HepG2 (cell line): Measurements from ENCODE around the gene OR51E2. TPM values are rescaled to one million over a fixed set of nuclear protein-coding genes. Genes with fewer than 3 reads are reported as not detected.

Experiments
- ATAC-seq: fragments of 200-7000 bp; cut with Tn5 transposase; 3 replicates; pipeline ENCODE4 v1.9.1; 2020; ENCODE audit warnings: mild to moderate bottlenecking, moderate library complexity
- BruUV-seq: library from RNA; stranded (reverse); fragments of 400-500 nt; replicated peaks from 2 replicates; lab custom pipeline; 2021; lab: Mats Ljungman, UMichigan
- CTCF ChIA-PET: fragments of 300-600 bp; formaldehyde crosslinking; extraction: SDS; loops from one replicate; lab custom pipeline; 2021; ENCODE audit warnings: low total read pairs, inconsistent platforms, low intra/inter-chr PET ratio; lab: Yijun Ruan, JAX
- POLR2A ChIA-PET: fragments of 350-600 bp; sonication (Branson Sonifier 250); formaldehyde crosslinking; loops from one replicate; lab custom pipeline; 2020; ENCODE audit warnings: antibody characterized with exemption, inconsistent platforms; lab: Yijun Ruan, JAX
- DNase-seq: peaks from one replicate; pipeline ENCODE4 v3.0.0-alpha.2; 2015; ENCODE audit warnings: low spot score
- FAIRE-seq: peaks from 3 replicates; lab custom pipeline; 2011; peaks lifted over from hg19 to GRCh38; lab: Jason Lieb, UNC
- H2AFZ ChIP-seq: one replicate; pipeline ENCODE4 v1.6.1; 2011; ENCODE audit warnings: low read length, inconsistent platforms
- H3K27ac ChIP-seq: fragments of 300-600 bp; 3 replicates; pipeline ENCODE4 v1.8.0; 2011; ENCODE audit warnings: mixed run types, mild to moderate bottlenecking, mixed read lengths, low read length, inconsistent platforms; ENCODE audit not compliant: insufficient read depth; ENCODE audit errors: extremely low read length
- H3K27me3 ChIP-seq, 2 experiments: fragments of 200-600 bp in 1 of 2; 2 replicates in 1 of 2; 3 replicates in 1 of 2; pipeline versions ENCODE4 v1.6.0 to v1.8.0; 2011; ENCODE audit warnings: low read length in 2 of 2, mild to moderate bottlenecking in 2 of 2, moderate library complexity in 2 of 2, inconsistent platforms in 1 of 2; ENCODE audit not compliant: insufficient read depth in 2 of 2, control insufficient read depth in 1 of 2
- H3K36me3 ChIP-seq, 2 experiments: fragments of 200-600 bp in 1 of 2; replicated peaks in 1 of 2; 2 replicates in 1 of 2; 3 replicates in 1 of 2; pipeline versions ENCODE4 v1.5.1 to v1.8.0; 2011; ENCODE audit warnings: low read length in 2 of 2, inconsistent platforms in 1 of 2; ENCODE audit not compliant: insufficient read depth in 2 of 2, control insufficient read depth in 1 of 2
- H3K4me1 ChIP-seq: 2 replicates; pipeline ENCODE4 v1.5.1; 2012; ENCODE audit warnings: low read length, inconsistent platforms; ENCODE audit not compliant: insufficient read depth
- H3K4me2 ChIP-seq: 2 replicates; pipeline ENCODE4 v1.6.0; 2011; ENCODE audit warnings: low read depth, low read length, inconsistent platforms
- H3K4me3 ChIP-seq, 3 experiments: fragments of 200-600 bp in 1 of 3; sonication (generic), shearing (Covaris generic) in 1 of 3; replicated peaks in 1 of 3; 2 replicates each; pipeline ENCODE4 v1.5.1; 2011 to 2016; ENCODE audit warnings: low read length in 3 of 3, inconsistent platforms in 2 of 3, low read depth in 2 of 3, mild to moderate bottlenecking in 2 of 3, control low read depth in 1 of 3, mixed read lengths in 1 of 3; ENCODE audit not compliant: insufficient read depth in 1 of 3
- H3K79me2 ChIP-seq: one replicate; pipeline ENCODE4 v1.6.1; 2011; ENCODE audit warnings: low read length, inconsistent platforms; ENCODE audit not compliant: insufficient read depth
- H3K9ac ChIP-seq: 2 replicates; pipeline ENCODE4 v1.6.0; 2011; ENCODE audit warnings: mild to moderate bottlenecking, low read depth, low read length, inconsistent platforms; ENCODE audit not compliant: insufficient read depth
- H3K9me3 ChIP-seq: 2 replicates; pipeline ENCODE4 v1.5.1; 2012; ENCODE audit warnings: mild to moderate bottlenecking, low read length
- H4K20me1 ChIP-seq: 2 replicates; pipeline ENCODE4 v1.6.0; 2011; ENCODE audit warnings: inconsistent platforms, mild to moderate bottlenecking, low read length, moderate library complexity; ENCODE audit not compliant: insufficient read depth
- FOXK2 ChIP-seq: fragments of 450-650 bp; IDR thresholded peaks from 2 replicates; pipeline ENCODE4 v1.6.1; 2016
- MAZ ChIP-seq, 2 experiments: sonication (generic) in 1 of 2; formaldehyde crosslinking in 1 of 2; IDR thresholded peaks; 2 replicates each; pipeline versions ENCODE4 v1.5.0 to v1.6.1; 2012 to 2020; ENCODE audit warnings: low read depth in 2 of 2, mild to moderate bottlenecking in 2 of 2, borderline replicate concordance in 1 of 2, improper control_type of control experiment in 1 of 2, low read length in 1 of 2, missing genetic modification reagents in 1 of 2, moderate library complexity in 1 of 2
- ZBTB1 ChIP-seq: sonication (generic); formaldehyde crosslinking; IDR thresholded peaks from 2 replicates; pipeline ENCODE4 v1.4.0; 2020; ENCODE audit warnings: missing genetic modification reagents, borderline replicate concordance
- ZNF17 ChIP-seq: sonication (generic); formaldehyde crosslinking; IDR thresholded peaks from 2 replicates; pipeline ENCODE4 v1.5.0; 2020; ENCODE audit warnings: mild to moderate bottlenecking, missing genetic modification reagents
- ZNF30 ChIP-seq: sonication (generic); formaldehyde crosslinking; IDR thresholded peaks from 2 replicates; pipeline ENCODE4 v1.5.0; 2020; ENCODE audit warnings: mild to moderate bottlenecking, missing genetic modification reagents
- ZNF749 ChIP-seq: sonication (generic); formaldehyde crosslinking; IDR thresholded peaks from 2 replicates; pipeline ENCODE4 v1.8.0; 2022; ENCODE audit warnings: mild to moderate bottlenecking, missing genetic modification reagents, moderate library complexity, borderline replicate concordance
- WGBS: methylation state at CpG from one replicate; pipeline ENCODE4 v1.1.6; 2017; ENCODE audit warnings: low lambda C conversion rate; 5-methylcytosine and 5-hydroxymethylcytosine counted together
- in situ Hi-C: cut with HindIII; loops from 2 replicates; pipeline ENCODE4 v1.10.0; 2017; ENCODE audit warnings: low pct_unique_long_range_greater_than_20kb; ENCODE audit not compliant: extremely low pct_ligation_motif_present
- intact Hi-C: fragments of 100-400 bp; cut with micrococcal nuclease; formaldehyde crosslinking; loops from one replicate; pipeline ENCODE4 v1.10.0; 2022; ENCODE audit not compliant: unreplicated experiment
- polyA plus RNA-seq, 8 experiments: library from polyadenylated mRNA; depleted of rRNA in 3 of 8; stranded (reverse) in 7 of 8; unstranded in 1 of 8; fragments of >200 nt; fragmentation: Illumina TruSeq in 4 of 8; extraction: Trizol in 4 of 8; gene quantifications; 2 replicates each; pipeline versions ENCODE4 v1.2.1 to v1.2.3, GENCODE V29; 2011 to 2016; ENCODE audit warnings: low read depth in 4 of 8, missing spikeins in 1 of 8, mixed read lengths in 1 of 8; ENCODE audit not compliant: insufficient read depth in 1 of 8
- total RNA-seq, 5 experiments: library from RNA; depleted of rRNA; stranded (reverse); fragments of >200 nt; fragmentation: Illumina TruSeq; extraction: Trizol; gene quantifications; 2 replicates each; pipeline ENCODE4 v1.2.3, GENCODE V29; 2016; ENCODE audit warnings: low read depth in 1 of 5
- TF ChIP-seq, protein P1 (sequence below): sonication (generic); formaldehyde crosslinking; IDR thresholded peaks from 2 replicates; pipeline ENCODE4 v1.5.0; 2020; ENCODE audit warnings: missing genetic modification reagents

The OR51E2 gene
- total and polyA plus RNA-seq, 2 of the 13 experiments (the other 11 are each of a cell fraction or from before 2014, with no cell fraction given), result not detected

DNA sequence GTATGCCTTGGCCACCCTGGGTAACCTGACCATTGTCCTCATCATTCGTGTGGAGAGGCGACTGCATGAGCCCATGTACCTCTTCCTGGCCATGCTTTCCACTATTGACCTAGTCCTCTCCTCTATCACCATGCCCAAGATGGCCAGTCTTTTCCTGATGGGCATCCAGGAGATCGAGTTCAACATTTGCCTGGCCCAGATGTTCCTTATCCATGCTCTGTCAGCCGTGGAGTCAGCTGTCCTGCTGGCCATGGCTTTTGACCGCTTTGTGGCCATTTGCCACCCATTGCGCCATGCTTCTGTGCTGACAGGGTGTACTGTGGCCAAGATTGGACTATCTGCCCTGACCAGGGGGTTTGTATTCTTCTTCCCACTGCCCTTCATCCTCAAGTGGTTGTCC, 57.7 kb downstream of the OR51E2 start (continued):
- TF ChIP-seq ZBTB1 (CRISPR knock-in tag) (no peak), MAZ (IDR thresholded peaks at IDR 0.05; ENCODE audit: borderline replicate concordance, low read depth, low read length) (no peak), MAZ (CRISPR knock-in tag; IDR thresholded peaks at IDR 0.05; ENCODE audit: low read depth) (no peak), ZNF30 (CRISPR knock-in tag) (no peak)
- TF ChIP-seq, protein P1, sequence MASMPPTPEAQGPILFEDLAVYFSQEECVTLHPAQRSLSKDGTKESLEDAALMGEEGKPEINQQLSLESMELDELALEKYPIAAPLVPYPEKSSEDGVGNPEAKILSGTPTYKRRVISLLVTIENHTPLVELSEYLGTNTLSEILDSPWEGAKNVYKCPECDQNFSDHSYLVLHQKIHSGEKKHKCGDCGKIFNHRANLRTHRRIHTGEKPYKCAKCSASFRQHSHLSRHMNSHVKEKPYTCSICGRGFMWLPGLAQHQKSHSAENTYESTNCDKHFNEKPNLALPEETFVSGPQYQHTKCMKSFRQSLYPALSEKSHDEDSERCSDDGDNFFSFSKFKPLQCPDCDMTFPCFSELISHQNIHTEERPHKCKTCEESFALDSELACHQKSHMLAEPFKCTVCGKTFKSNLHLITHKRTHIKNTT (CRISPR knock-in tag), result no peak

DNA sequence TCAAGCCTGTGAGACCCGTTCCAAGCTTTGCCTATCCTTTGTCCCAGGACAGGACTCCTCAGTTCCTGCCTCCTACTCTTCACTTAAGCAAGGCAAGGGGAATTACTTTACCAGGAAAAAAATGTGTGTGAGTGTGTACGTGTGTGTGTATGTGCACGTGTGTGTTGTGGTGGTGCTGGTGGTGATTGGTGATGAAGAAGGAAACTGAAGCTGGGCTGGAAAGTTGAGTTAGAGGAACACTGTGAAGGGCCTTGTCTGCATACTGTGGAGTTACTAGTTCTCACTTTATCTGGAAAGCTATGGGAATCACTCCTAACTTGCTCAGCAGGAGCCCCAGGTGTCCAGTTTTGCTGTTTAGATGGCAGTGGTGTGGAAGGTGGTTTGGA, 60.0 kb downstream of the OR51E2 start:
- Histone ChIP-seq H3K79me2 (no peaks in the 10 kb centered on the region), H3K27ac (no peak overlapping the region), H3K9me3 (no peaks in the 10 kb centered on the region), H3K9ac (no peak overlapping the region), H3K27me3 (peaks cover 0 to 19% of the 10 kb centered on the region in 2 experiments), H3K4me1 (no peaks in the 10 kb centered on the region), H4K20me1 (peaks cover 6% of the 10 kb centered on the region; the same call in 1 of the 2 replicates), H3K4me2 (no peak overlapping the region), H2AFZ (no peak overlapping the region), H3K36me3 (no peaks in the 10 kb centered on the region), H3K4me3 (no peak overlapping the region)
- TF ChIP-seq ZNF749 (no peak), FOXK2 (no peak), ZNF17 (CRISPR knock-in tag) (no peak)
- ChIA-PET POLR2A (no interaction called here), CTCF (interaction anchor here (2.0 kb wide), 1 partner anchor 367 kb away, joined by 13 read pairs; no protein-coding TSS in a partner anchor)
- FAIRE-seq (no peak), ATAC-seq (no peak), DNase-seq (no peak)
- in situ Hi-C loops (loop anchor here (5.0 kb wide), 1 partner anchor 370 kb away; no protein-coding TSS in a partner anchor), intact Hi-C loops (loop anchor here (1.0 kb wide), 1 partner anchor 367 kb away; no protein-coding TSS in a partner anchor)
- 24% methylated on average over 3 of the region's 3 CpGs for WGBS
- BruUV-seq, result no TSS peak
